NCI-H2227 (cell line): Measurements from ENCODE around the gene PET100.

Experiments
- DNase-seq: peaks from one replicate; lab custom pipeline; 2025; ENCODE audit not compliant: unreplicated experiment; lab: John Stamatoyannopoulos, UW

Gene PET100

DNA sequence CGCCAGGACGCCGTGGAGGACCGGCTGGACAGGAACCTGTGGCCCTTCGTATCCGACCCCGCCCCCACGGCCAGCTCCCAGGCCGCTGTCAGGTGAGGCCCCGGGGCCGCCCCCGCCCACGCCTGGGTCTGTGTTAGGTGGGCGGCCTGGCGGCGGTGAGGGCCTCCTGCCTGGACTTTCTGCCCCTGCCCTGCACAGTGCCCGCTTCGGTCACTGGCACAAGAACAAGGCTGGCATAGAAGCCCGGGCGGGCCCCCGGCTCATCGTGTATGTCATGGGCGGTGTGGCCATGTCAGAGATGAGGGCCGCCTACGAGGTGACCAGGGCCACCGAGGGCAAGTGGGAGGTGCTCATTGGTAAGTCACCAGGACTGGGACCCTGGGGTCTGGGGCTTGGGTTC lies 17.6 kb downstream of the PET100 start:
- DNase-seq = no peak

DNA sequence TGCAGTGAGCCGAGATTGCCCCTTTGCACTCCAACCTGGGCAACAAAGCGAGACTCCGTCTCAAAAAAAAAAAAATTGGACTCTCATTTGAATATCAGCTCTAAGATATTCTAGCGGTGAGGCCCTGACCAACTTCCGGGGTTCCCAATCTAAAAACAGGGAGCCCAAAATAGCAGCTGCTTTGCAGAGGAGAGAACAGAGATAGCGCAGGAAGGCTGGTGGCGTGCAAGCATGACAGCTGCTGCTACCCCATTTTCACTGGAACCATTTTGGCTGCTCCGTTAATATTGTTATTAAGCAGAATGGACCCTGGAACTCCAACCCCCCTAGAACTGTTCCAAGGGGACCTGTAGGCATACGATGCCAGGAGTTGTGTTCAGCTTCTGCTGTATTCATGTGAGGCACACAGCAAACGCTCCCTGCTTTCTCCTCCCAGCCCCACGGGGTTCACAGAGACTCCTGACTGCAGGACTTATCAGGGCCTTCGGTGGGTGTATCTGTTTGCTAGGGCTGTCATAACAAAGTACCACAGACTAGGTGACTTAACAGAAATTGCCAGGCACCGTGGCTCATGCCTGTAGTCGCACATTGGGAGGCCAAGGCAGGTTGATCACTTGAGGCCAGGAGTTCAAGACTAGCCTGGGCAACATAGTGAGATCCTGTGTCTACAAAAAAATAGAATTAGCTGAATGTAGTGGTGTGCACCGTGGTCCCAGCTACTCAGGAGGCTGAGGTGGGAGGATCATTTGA lies 18.8 kb downstream of the PET100 start:
- DNase-seq = no peak

DNA sequence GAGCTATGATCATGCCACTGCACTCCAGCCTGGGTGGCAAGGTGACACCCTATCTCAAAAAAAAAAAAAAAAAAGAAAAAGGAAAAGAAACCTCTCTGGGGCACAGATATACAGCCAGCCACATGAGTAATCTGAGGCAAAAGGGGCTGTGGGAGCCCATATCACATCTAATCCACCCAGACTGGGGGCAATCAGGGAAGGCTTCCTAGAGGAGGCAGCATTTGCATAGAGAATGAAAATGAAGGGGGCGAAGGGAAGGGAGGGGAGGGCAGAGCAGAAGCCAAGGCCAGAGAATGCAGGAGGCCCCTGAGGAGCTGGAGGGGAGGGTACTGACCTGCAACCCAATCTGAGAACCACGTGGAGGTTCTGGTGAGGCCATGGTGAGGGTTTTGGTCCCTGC lies 20.6 kb downstream of the PET100 start:
- DNase-seq = no peak

DNA sequence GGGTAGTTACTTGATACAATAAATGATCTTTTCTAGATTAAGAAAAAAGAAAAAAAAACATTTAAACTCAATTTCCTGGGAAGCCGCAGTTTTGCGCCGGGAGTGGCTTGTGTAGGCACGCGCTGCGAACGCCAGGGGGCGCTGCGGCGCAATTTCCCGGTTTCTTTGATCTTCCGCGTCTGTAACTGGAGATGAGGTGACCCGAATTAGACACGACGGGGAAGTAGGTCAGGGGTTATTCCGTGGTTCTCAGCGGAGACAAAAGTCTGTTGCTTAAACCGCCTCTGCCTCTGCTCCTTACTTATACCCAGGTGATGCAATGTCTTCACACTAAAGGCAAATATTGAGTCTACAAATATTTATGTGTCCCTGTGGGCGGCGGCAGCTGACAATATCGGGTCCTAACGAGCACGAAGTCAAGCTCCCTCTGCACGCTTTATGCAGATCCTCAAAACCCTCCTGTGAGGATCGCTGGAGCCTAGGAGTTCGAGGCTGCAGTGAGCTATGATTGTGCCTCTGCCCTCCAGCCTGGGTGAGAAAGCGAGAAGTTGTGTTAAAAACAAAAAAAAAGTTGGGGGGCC lies 22.6 kb downstream of the PET100 start:
- peak; percentile 82 for DNase-seq

DNA sequence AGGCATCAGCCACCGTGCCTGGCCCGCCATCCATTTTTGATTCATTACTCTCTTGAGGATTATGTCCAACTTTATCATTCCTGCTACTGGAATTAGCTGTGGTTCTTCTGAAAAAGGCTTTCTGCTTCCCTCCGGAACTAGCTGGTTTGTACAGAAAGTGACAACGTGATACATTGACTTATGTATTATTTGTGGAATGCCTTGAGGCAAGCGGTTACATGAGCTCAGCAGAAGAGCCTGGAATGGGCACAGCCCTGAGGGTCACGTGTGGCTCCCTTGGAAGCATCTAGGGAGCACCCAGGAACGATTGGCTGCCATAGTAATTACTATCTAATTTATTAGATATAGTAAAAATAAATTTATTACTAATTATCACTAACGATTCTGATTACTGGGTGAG lies 24.8 kb downstream of the PET100 start:
- no peak for DNase-seq

DNA sequence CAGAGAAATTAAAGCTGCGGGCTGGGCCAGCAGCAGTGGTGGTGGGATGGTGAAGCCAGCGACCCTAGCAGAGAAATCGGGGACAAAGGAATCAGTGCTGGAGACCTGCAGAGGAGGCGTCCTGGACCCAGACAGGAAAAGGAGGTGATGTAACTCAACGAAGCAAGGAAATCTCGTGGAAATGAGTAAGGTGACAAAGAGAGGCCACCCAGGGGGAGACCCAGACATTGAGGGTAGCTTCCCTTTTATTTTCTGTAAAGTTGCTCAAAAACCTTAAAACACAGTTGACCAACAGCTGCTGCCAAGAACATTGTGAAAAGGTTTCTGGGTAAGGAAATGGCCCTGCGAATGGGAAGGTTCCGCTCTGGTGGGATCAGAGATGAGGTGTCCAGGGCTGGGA lies 26.0 kb downstream of the PET100 start:
- no peak for DNase-seq

DNA sequence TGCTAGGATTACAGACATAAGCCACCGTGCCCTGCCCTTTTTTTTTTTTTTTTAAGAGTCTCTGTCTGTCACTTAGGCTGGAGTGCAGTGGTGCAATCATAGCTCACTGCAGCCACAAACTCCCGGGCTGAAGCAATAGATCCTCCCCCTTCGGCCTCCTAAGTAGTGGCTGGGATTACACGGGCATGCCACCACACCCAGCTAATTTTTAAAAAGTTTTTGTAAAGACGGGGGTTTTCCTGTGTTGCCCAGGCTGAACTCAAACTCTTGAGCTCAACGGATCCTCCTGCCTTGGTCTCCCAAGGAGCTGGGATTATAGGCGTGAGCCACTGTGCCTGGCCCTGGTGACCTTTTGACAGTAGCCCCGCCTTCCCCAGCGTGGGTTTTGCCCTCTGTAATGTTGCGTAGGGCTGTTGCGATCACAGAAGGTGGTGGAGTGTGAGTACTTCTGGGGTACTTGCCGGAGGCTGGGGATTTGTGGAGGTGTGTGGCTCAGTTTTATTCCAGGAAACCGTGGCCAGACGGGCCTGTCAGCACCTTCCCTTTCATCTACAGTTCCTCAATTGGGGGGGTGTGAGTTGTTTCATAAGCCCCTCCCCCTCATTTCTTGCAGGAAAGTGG lies 27.6 kb downstream of the PET100 start:
- DNase-seq = no peak

DNA sequence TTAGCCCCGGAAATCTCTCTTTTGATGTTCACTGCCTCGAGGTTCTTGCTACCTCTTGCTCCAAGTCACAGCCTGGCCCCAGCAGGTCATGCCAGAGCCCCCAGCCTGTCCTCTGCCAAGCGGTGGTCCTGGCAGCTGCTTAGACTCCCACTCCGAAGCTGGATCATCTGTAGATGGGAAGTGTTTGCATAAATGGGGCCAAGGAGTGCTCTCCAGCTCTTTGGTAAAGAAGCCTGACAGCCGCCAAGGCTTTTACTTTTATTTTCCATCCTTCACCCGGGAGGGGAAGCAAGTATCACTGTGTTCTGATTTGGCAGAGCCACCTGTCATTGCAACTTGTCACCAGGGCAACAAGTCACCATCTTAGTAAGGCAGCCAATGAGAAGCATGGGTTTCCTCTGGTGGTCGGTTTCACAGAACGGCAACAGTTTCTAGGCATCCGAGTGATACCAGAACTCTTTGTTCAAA lies 28.7 kb downstream of the PET100 start:
- peak; percentile 57 for DNase-seq

DNA sequence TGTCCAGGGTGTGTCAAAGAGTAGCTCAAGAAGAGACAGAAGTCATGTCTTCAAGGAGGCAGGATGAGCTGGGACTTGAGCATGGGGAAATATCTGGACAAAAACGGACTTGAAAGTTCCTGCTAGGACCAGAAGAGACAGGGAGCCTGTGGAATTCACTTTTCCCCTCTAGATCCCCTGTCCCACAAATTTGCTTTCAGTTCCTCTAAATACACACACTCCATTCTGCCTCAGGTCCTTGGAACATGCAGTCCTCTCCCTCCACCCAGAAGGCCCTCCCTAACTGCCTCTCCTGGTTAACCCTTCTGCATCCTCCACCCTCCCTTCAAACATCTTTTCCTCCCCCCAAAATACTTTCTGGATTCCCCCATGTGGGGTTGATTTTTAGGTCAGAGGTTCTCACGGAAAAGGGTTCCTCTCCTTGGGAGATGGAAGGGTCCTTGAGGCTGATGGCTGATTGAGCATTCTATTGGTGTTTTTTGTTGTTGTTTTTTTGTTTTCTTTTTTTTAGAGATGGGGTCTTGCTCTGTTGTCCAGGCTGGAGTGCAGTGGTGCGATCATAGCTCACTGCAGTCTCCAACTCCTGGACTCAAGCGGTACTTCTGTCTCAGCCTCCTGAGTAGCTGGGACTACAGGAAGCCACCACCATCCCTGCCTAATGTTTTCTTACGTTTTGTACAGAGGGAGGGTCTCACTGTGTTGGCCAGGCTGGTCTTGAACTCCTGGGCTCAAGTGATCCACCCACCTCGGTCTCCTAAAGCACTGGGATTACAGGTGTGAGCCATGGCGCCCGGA lies 32.3 kb downstream of the PET100 start:
- no peak for DNase-seq

DNA sequence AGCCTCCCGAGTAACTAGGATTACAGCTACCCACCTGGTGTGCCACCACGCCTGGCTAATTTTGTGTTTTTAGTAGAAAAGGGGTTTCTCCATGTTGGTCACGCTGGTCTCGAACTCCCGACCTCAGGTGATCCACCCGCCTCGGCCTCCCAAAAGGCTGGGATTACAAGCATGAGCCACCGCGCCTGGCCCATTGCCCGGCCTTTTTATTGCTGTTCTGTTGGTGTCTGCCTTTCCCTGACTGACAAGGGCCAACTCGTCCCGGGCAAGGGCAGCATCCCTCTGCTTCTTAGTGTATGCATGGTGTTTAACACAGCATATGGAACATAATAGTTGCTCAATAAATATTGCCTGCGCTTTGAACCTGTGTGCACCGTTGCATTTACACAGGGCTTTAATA lies 33.1 kb downstream of the PET100 start:
- no peak for DNase-seq

DNA sequence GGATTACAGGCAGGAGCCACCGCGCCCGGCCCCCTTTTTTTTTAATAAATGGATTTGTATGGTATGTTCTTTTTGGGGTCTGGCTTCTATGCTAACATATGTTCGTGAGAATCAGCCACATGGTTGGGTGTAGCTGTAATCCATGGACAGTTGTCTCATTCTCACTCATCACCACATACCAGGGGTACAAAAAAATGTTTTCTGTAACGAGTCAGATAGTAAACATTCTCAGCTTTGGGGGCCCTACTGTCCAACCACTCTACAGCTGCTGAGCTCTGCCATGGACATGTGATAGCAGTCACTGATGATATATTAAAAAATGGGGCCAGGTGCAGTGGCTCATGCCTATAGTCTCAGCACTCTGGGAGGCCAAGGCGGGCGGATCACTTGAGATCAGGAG lies 34.1 kb downstream of the PET100 start:
- no peak for DNase-seq

DNA sequence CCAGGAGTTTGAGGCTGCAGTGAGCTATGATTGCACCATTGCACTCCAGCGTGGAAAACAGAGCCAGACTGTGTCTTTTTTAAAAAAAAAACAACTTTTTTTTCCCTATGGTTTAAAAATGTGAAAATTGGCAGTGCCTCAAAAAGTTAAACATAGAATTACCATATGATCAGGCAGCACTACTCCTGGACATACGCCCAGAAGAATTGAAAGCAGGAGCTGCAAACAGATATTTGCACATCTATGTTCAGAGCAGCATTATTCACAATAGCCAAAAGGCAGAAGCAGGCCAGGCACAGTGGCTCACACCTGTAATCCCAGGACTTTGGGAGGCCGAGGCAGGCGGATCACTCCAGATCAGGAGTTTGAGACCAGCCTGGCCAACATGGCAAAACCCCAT lies 35.5 kb downstream of the PET100 start:
- DNase-seq = no peak

DNA sequence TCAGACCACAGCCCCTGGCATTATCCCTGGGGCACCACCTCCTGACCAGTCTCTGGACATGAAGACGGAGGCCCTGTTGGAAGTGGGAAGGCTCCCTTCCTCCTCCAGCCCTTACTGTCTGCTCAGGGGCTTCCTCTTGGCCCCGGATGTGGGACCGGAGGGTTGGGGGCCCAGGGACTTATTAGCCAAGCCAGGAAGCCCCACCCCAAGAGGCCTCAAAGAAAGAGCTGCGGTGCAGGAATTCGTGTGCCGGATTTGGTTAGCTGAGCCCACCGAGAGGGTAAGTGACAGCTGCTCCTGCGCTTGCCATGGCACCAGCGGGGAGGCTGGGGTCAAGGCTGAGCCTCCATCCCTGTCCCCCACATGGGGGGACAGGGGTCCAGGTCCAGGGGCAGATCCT lies 39.2 kb downstream of the PET100 start, which contains the start of gene RETN:
TSS of gene RETN (plus strand) at position 208 of the 400 bp plus-strand sequence. CDS start 278 bp downstream, outside the sequence.
- no peak for DNase-seq

DNA sequence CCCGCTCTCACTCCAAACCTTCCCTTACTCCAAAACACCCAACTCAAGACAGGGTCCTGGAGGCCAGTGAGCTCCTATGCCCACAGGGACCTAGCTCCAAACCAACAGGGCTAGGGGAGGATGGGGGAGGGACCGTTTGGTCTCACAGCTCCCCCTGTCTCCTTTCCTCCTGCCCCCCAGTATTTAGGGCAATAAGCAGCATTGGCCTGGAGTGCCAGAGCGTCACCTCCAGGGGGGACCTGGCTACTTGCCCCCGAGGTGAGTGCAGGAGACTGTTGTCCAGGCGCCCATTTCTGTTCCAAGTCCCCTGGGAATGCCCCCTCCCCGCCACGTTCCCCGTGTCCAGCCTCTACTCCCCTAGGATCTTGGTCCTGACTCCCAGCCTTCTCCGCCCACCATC lies 40.0 kb downstream of the PET100 start:
- no peak for DNase-seq

DNA sequence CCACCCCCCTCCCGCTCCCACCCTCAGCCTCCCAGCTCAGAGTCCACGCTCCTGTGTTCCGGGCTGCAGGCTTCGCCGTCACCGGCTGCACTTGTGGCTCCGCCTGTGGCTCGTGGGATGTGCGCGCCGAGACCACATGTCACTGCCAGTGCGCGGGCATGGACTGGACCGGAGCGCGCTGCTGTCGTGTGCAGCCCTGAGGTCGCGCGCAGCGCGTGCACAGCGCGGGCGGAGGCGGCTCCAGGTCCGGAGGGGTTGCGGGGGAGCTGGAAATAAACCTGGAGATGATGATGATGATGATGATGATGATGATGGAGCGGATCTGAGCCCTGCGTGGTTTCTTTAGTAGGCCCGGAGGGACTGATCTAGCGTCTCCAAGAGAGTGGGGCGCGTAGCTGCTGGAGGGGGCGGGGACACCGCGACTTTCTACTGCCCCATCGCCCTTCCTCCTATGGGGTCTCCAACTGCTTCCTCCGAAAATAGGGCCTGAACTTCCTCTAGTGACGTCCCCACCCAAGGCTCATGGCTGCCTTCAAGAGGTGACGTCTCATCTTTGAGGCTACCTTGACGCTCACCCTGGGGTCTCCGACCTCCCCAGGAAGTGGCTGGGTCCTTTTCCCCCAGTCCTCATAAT lies 40.7 kb downstream of the PET100 start:
- peak; percentile 78 for DNase-seq

DNA sequence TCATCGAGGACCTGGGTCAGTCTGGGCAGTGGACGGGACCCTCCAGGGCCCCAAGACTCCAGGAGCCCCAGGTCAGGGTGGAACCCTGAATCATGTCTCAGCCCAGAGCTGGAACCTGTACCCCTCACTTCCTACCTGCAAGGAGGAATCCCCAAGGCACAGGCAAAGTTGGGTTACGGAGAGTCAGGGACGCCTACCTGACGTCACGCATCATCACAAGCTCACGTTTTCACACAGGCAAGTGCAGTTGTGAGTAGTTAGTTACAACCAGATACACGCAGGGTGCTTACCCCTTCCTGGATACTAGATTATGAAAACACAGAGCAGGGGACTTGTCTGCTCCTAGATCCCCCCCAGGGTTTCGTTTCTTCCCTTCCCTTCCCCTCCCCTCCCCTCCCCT lies 41.2 kb downstream of the PET100 start:
- no peak for DNase-seq

DNA sequence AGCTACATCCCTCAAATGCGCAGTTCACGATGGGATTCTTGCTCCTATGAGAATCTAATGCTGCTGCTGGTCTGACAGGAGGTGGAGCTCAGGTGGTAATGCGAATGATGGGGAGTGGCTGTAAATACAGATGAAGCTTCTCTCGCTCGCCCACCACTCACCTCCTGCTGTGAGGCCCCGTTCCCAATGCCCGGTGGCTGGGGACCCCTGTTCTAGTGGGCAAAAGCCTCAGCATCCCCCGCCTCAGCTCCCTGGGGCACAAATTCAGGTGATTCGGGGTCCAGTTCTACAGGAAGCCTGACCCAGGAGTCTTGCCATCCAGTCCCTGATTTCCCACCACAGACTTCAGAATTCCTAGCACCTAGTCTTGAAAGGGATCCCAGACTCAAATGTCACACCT lies 42.9 kb downstream of the PET100 start:
- no peak for DNase-seq

DNA sequence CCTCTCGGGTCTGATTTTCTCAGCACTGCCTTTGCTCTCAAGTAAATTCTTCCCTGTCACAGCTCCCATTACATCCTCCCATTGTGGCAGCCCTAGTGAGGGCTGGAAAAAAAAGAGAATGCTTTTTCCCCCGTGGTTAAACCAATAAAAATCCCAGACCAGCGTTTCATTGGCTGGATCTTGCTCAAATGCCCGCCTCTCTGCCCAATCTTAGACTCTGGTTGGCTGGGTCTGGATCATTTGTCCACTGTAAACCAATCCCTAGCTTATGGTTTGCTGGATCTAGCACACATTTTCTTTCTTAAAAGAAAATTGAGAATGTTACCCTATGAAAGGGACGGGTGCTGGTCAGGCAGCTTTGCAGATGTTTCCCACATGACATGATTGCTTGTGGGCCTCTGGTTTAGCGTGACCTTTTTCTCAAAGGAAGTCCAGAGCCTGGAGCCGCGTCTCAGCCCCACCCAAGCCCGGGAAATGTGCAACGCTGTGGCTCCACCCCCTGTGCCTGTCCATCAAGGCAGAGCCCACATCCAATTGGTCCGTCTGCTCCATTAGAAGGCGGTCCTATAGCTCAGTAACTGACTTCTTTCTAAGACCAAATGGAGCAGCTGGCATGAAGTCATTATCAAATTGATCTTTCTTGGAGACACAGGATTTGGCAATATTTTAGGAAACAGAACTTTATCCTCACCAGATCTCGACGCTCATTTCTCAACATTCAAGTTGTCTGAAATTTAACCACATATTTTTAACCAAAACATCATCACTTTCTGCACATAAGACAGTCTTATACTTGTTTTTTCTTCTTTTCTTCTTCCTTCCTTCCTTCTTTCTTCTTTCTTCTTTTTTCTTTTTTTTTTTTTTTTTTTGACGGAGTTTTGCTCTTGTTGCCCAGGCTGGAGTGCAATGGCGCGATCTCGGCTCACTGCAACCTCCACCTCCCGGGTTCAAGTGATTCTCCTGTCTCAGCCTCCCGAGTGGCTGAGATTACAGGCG lies 44.7 kb downstream of the PET100 start:
- peak; percentile 26 for DNase-seq

DNA sequence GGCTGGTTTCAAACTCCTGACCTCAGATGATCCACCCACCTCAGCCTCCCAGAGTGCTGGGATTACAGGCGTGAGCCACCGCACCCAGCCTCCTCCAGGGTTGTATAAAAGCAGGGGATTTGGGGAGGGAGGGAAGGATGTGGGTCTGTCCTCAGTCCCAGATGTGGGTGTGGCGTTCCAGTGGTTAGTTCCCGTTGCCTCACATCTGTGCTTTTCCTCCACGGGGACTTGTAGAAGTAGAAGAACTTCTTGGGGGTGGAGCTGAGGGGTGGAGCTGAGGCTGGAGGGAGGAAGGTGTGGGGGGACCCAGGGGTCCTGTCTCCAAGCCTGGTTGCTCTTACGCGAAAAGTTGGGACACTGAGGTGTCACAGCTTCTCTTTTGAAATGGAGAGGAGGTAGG lies 46.8 kb downstream of the PET100 start:
- no peak for DNase-seq

DNA sequence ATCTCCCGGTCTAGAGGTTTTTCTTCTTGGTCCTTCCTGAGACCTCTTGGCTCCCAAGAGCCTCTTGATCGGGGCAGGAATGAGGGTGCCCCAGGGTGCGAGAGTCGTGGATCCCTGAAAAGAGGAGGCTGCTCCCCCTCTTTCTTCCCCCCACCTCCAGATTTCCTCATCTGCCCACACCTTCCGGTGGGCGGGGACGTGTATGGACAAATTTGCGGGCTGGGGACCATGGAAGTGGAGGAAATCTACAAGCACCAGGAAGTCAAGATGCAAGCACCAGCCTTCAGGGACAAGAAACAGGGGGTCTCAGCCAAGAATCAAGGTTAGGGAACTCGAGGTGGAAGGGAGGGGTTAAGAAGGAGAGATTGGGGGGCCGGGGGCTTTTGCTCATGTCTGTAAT lies 47.3 kb downstream of the PET100 start, which contains the start of gene MCEMP1:
TSS of gene MCEMP1 (plus strand) at position 237 of the 400 bp plus-strand sequence. CDS start at position 268, 31 bp downstream.
- DNase-seq = no peak
